Karpas-422 (cell line): ENCODE results near the gene WNT7A. TPM values are rescaled to one million over a fixed set of nuclear protein-coding genes. Genes with fewer than 3 reads are reported as not detected.

Source experiments
- DNase-seq: peaks from one replicate; pipeline ENCODE4 v3.0.0-alpha.2; 2015
- H2AFZ ChIP-seq: fragments of 200-600 bp; sonication (generic); 2 replicates; pipeline ENCODE4 v1.6.1; 2014; ENCODE audit warnings: antibody characterized with exemption, low read length, mixed read lengths
- H3K27ac ChIP-seq: fragments of 200-600 bp; sonication (generic); 2 replicates; pipeline ENCODE4 v1.5.1; 2014; ENCODE audit warnings: mild to moderate bottlenecking, low read length, moderate library complexity
- H3K27me3 ChIP-seq: fragments of 200-600 bp; sonication (generic); 2 replicates; pipeline ENCODE4 v1.6.1; 2014; ENCODE audit warnings: low read length, mixed read lengths
- H3K36me3 ChIP-seq: fragments of 200-600 bp; sonication (generic); 2 replicates; pipeline ENCODE4 v1.6.1; 2014; ENCODE audit warnings: low read length, mixed read lengths; ENCODE audit not compliant: insufficient read depth
- H3K4me1 ChIP-seq: fragments of 200-600 bp; sonication (generic); 2 replicates; pipeline ENCODE4 v1.6.1; 2014; ENCODE audit warnings: mild to moderate bottlenecking, low read length, mixed read lengths
- H3K4me2 ChIP-seq: fragments of 200-600 bp; sonication (generic); 2 replicates; pipeline ENCODE4 v1.6.1; 2014; ENCODE audit warnings: low read length, low read depth, mild to moderate bottlenecking; ENCODE audit not compliant: poor library complexity, severe bottlenecking
- H3K4me3 ChIP-seq: fragments of 200-600 bp; sonication (generic); 2 replicates; pipeline ENCODE4 v1.5.1; 2014; ENCODE audit warnings: mild to moderate bottlenecking, antibody characterized with exemption, low read length, mixed read lengths
- H3K79me2 ChIP-seq: fragments of 200-600 bp; sonication (generic); 2 replicates; pipeline ENCODE4 v1.6.1; 2014; ENCODE audit warnings: mild to moderate bottlenecking, low read length, mixed read lengths
- H3K9ac ChIP-seq: fragments of 200-600 bp; sonication (generic); 2 replicates; pipeline ENCODE4 v1.6.0; 2014; ENCODE audit warnings: low read length
- H3K9me2 ChIP-seq: fragments of 200-600 bp; sonication (generic), shearing (Covaris generic); replicated peaks from 2 replicates; pipeline ENCODE4 v1.6.0; 2014; ENCODE audit warnings: mild to moderate bottlenecking, low read length, moderate library complexity; ENCODE audit not compliant: insufficient read depth
- H3K9me3 ChIP-seq: fragments of 300-700, 200-600 bp; sonication (generic); 2 replicates; pipeline ENCODE4 v1.6.1; 2014; ENCODE audit warnings: low read length, mixed read lengths
- H4K20me1 ChIP-seq: fragments of 200-600 bp; sonication (generic); 2 replicates; pipeline ENCODE4 v1.6.1; 2014; ENCODE audit warnings: mild to moderate bottlenecking, antibody characterized with exemption, low read length, low read depth; ENCODE audit not compliant: insufficient read depth
- total RNA-seq: library from RNA; depleted of rRNA; stranded (reverse); fragments of >200 nt; shearing (Covaris generic); gene quantifications from 2 replicates; pipeline ENCODE4 v1.2.3, GENCODE V29; 2014; ENCODE audit warnings: low replicate concordance

The WNT7A gene
- total RNA-seq, 1 experiment from 2014 or later: not detected

DNA sequence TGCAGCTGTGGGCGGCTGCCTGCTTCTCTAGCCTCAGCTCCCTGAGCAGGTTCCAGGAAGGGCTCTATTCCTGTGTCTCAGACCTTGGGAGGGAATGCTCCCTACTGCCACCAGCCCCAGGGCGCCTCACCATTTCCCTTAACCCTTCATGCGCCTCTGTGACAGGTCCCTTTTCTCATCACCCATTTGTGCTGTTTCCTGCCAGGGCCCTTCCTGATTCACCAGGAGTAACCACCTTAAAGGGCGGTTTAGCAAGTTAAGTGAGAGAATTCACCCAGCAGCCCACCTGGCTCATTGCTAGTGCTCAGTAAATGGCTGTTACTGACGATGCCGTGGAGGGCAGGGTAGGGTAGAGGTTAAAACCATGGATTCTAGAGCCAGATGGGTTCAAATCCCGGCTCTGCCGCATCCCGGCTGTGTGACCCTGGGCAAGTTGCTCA lies 87.8 kb downstream of the WNT7A start:
- Histone ChIP-seq H3K27me3 (no peaks in the 10 kb centered on the region), H3K79me2 (no peaks in the 10 kb centered on the region), H3K9me2 (no peaks in the 10 kb centered on the region), H3K9ac (no peak overlapping the region), H3K27ac (no peak overlapping the region), H3K4me1 (no peaks in the 10 kb centered on the region), H4K20me1 (no peaks in the 10 kb centered on the region), H2AFZ (no peak overlapping the region), H3K4me2 (no peak overlapping the region), H3K9me3 (no peaks in the 10 kb centered on the region), H3K4me3 (no peak overlapping the region), H3K36me3 (no peaks in the 10 kb centered on the region)
- no peak for DNase-seq

DNA sequence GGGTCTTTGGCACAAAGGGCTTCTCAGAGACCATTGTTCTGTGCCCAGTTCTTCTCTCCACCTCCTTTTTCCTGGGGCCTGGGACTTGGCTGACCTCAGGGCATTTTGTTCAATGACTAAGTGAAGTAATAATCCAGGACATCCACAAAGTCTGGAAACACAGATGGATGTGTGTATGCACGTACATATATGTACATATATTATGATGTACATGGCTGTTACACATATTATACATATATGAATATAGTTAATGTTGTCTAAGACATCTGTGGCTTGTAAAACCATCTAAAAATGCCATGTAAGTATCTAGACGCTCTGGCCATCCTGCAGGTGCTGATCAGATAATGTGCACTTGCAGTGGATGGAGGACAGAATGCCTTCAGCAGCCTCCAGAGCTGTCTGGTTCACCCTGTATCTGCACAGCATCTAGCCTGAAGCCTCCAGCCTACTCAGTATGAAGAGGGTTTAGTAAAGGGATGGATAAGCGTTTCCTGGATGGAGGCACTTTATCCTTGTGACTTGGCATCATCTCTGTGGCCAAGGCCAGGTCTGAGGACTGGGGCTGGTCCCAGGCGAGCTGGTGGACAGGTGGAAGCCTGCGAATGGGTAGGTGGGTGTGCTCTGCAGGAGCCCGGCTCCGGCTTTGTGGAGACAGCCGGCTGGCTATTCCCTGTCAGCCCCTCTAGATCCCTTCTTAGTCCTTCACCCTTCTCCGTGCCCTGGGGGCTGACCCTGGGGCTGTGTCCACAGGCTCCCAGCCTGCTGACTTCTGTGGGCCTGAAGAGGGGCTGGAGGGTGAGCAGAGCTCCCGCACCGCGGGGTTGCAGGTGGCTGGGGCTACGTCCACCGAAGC lies 88.4 kb downstream of the WNT7A start:
- no peak overlapping the region for H3K9ac ChIP-seq
- no peak overlapping the region for H2AFZ ChIP-seq
- H3K4me2 ChIP-seq: no peak overlapping the region
- no peak overlapping the region for H3K27ac ChIP-seq
- no peaks in the 10 kb centered on the region for H3K27me3 ChIP-seq
- no peaks in the 10 kb centered on the region for H3K9me2 ChIP-seq
- no peaks in the 10 kb centered on the region for H3K9me3 ChIP-seq
- no peak overlapping the region for H3K4me3 ChIP-seq
- no peaks in the 10 kb centered on the region for H4K20me1 ChIP-seq
- no peaks in the 10 kb centered on the region for H3K79me2 ChIP-seq
- DNase-seq: no peak
- H3K4me1 ChIP-seq: no peaks in the 10 kb centered on the region
- no peaks in the 10 kb centered on the region for H3K36me3 ChIP-seq

DNA sequence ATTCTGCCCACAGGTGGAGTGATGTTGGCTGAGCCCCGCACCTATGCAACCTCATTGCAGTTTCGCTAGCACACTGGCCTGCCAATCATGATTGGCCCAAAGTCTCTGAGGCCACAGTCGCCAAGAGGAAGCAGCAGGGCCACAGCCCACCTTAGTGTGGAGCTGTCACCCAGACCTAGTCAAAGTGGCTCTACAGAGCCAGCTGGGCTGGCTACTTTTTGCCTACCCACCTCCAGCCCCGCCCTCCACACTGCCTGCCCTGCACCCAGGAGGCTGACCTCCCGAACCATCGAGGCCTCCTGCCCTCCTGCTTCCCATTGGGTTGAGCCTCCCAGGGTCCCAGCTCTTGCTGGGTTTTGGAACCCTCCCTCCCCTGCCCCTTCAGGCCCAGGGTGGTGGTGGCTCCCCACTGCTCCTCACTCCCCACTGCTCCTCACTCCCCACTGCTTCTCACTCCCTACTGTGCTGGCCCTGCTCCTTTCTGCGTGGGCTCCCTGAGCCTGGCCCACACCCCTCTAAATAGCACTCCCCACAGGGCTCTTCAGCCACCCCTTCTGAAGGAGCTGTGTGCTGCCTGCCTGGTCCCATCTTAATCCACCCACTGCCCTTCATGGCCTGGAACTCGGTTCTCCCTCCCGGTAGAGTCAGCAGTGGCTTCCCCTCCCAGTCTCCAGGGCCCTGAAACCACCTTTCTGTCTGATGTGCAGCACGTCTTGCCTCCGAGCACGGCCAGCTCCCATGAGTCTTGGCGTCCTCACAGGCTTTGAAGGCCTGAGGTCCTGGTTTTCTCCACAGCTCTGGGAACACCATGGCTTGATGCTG lies 89.3 kb downstream of the WNT7A start:
- H4K20me1 ChIP-seq: no peaks in the 10 kb centered on the region
- no peaks in the 10 kb centered on the region for H3K79me2 ChIP-seq
- DNase-seq: no peak
- H3K4me3 ChIP-seq: no peak overlapping the region
- no peaks in the 10 kb centered on the region for H3K9me3 ChIP-seq
- H3K4me2 ChIP-seq: no peak overlapping the region
- H3K27ac ChIP-seq: no peak overlapping the region
- H3K9me2 ChIP-seq: no peaks in the 10 kb centered on the region
- H3K27me3 ChIP-seq: no peaks in the 10 kb centered on the region
- H2AFZ ChIP-seq: no peak overlapping the region
- H3K36me3 ChIP-seq: no peaks in the 10 kb centered on the region
- H3K9ac ChIP-seq: no peak overlapping the region
- no peaks in the 10 kb centered on the region for H3K4me1 ChIP-seq

DNA sequence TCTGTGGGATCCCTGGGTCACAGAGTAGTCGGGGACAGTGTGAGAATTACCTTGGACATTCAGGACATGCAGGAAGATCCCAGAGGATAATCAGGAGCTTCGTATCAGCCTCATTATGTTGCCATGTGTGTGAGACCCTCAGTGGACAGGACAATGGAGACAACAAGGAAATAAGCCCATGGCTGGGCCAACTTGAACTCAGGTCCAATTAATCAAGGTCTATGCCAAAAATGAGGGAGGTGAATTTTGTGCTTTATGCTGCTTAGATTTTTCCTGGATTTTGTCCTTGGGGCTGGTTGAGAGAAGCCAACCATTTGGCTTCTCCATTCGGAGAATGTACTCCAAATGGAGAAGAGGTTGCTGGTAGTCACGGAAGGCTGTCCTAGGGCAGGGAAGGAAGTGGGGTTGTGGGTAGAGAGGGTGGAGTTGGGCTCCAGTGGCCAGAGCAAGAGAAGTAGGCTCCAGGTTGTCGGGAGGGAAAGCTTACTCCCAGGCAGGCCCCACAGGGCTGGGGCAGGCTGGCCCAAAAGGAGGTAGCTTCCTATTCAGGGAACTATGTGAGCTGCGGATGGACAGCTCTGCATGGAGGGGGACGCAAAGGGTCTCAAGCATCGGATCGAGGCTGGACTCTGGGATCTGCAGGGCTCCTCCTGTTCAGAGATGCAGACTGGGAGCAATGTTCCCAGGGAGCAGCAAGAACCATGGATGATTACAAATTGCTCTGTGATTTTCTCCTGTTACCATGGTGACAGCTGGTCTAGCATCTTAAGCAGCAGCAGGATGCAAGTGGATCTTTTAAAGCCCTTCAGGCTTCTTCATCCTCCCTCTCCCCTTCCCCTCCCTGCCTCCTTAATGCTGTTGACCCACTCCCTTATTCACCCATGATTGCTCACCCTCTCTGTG lies 91.1 kb downstream of the WNT7A start:
- Histone ChIP-seq H3K9me3 (no peaks in the 10 kb centered on the region), H3K36me3 (no peaks in the 10 kb centered on the region), H3K27me3 (no peaks in the 10 kb centered on the region), H4K20me1 (no peaks in the 10 kb centered on the region), H2AFZ (no peak overlapping the region), H3K9me2 (no peaks in the 10 kb centered on the region), H3K4me2 (no peak overlapping the region), H3K27ac (no peak overlapping the region), H3K4me3 (no peak overlapping the region), H3K4me1 (no peaks in the 10 kb centered on the region), H3K79me2 (no peaks in the 10 kb centered on the region), H3K9ac (no peak overlapping the region)
- DNase-seq: no peak

DNA sequence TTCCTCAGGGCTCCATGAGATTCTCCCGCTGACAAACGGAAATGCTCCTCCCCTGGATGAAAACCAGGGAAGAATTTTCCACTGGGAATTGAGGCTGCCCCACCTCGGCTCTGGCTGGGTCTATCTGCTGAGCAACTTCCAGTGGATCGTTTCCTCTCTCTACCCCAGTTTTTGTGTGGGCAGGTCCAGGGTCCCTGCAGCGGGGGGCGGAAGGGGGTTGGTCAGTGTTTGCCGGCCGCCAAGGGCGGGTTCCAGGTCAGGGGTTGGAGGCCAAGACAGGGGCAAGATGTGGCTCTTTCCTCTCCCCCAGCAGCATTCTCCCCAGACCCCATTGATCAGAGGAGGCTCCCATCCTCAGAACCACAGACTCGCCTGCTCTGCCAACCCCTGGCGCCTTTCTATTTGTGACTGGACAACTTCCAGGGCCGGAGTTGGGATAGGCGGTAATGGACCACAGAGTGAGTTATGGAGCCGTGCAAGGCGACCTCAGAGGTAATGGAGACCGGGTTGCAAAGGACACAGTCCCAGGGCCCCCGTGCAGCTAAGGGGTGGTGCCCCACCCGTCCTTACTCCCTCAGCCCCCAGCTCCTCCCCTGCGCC lies 92.2 kb downstream of the WNT7A start:
- no peak for DNase-seq
- Histone ChIP-seq H3K9me3 (no peaks in the 10 kb centered on the region), H3K4me2 (no peak overlapping the region), H3K4me3 (no peak overlapping the region), H2AFZ (no peak overlapping the region), H4K20me1 (no peaks in the 10 kb centered on the region), H3K36me3 (no peaks in the 10 kb centered on the region), H3K4me1 (no peaks in the 10 kb centered on the region), H3K9me2 (no peaks in the 10 kb centered on the region), H3K79me2 (no peaks in the 10 kb centered on the region), H3K27me3 (no peaks in the 10 kb centered on the region), H3K9ac (no peak overlapping the region), H3K27ac (no peak overlapping the region)

DNA sequence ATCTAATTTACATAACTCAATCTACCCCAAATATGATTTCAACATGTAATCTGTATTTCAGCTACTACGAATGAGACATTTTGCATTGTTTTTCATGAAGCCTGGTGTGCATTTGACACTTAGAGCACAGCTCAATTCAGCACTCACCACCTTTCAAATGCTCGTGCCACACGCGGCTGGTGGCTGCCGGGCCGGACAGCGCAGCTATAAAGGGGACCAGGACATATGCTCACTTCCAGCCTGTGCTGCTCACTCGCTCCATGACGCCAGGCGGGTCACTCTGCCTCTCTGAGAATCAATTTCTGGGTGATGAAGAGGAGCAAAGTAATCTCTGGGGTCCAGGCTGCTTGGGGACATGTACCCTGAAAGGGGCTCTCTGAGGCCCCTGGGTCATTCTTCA lies 93.1 kb downstream of the WNT7A start:
- Histone ChIP-seq H3K36me3 (no peaks in the 10 kb centered on the region), H3K27ac (no peak overlapping the region), H3K9me2 (no peaks in the 10 kb centered on the region), H3K4me1 (no peaks in the 10 kb centered on the region), H3K4me3 (no peak overlapping the region), H3K9ac (no peak overlapping the region), H3K4me2 (no peak overlapping the region), H3K9me3 (no peaks in the 10 kb centered on the region), H3K79me2 (no peaks in the 10 kb centered on the region), H3K27me3 (no peaks in the 10 kb centered on the region), H4K20me1 (no peaks in the 10 kb centered on the region), H2AFZ (no peak overlapping the region)
- no peak for DNase-seq

DNA sequence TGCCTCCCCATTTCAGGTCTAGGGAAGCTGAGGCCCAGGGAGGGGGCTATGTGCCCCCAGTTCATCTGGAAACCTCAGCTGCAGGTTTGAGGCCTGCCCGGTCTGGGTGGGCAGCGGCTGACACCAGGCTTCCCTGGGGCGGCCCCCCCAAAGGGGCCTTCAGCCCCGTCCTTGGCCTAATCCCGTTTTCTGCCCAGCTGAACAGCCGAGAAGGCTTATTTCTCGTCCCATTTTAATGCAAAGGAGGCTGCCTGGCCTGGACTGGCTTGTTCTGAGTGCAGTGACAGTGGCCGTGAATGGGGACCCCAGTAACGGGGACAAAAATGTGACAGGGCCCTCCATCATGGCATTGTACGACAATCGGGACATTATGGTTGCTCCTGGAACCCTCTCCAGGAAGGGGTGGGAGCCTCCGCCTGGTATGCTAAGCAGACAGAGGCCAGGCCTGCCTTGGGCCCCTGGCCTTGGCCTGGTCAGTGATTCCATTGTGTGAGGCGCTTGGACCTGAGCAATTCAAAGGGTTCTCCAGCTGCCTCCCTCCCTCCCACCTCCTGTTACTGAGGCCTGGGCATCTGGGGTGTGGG lies 93.9 kb downstream of the WNT7A start:
- H2AFZ ChIP-seq: no peak overlapping the region
- no peaks in the 10 kb centered on the region for H3K36me3 ChIP-seq
- H3K27me3 ChIP-seq: no peaks in the 10 kb centered on the region
- H3K4me3 ChIP-seq: no peak overlapping the region
- H3K4me1 ChIP-seq: no peaks in the 10 kb centered on the region
- no peaks in the 10 kb centered on the region for H4K20me1 ChIP-seq
- no peaks in the 10 kb centered on the region for H3K9me3 ChIP-seq
- no peak overlapping the region for H3K9ac ChIP-seq
- no peaks in the 10 kb centered on the region for H3K9me2 ChIP-seq
- no peak overlapping the region for H3K4me2 ChIP-seq
- no peaks in the 10 kb centered on the region for H3K79me2 ChIP-seq
- DNase-seq: no peak
- H3K27ac ChIP-seq: no peak overlapping the region
